ENCODE results near the gene ZC3H10.

ZC3H10 gene

DNA sequence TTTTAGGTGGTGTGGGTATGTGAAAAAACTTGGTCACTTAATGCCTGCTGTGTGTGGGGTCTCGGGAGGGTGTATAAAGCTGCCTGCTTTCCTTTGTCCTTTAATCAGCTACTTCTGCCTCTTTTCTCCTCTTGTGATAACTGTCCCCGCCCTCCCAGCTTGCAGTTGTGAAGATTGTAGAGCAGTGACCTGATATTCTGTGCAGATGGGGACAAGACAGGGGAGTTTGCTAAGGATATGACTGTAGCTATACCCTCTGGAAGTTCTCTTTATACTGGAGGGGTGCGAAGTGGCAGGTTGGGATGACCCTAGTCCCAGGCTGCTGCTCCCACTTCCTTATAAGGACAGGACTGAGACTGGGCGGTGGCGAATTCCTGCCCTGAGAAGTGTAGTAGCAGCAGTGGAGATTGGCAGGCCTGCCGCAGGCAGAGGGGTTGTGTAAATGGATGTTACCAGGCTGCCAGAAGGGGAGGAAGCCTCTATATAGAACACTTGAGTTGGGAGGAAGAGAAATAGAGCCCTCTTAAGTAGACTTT lies 40.9 kb downstream of the ZC3H10 start:
- peak overlapping the region; percentile 99 for H3K4me3 ChIP-seq (replicated peaks; ENCODE audit: low read depth, low read length)
- DNase-seq (ENCODE audit: low read depth): peak; percentile 87
- TF ChIP-seq, protein P1, sequence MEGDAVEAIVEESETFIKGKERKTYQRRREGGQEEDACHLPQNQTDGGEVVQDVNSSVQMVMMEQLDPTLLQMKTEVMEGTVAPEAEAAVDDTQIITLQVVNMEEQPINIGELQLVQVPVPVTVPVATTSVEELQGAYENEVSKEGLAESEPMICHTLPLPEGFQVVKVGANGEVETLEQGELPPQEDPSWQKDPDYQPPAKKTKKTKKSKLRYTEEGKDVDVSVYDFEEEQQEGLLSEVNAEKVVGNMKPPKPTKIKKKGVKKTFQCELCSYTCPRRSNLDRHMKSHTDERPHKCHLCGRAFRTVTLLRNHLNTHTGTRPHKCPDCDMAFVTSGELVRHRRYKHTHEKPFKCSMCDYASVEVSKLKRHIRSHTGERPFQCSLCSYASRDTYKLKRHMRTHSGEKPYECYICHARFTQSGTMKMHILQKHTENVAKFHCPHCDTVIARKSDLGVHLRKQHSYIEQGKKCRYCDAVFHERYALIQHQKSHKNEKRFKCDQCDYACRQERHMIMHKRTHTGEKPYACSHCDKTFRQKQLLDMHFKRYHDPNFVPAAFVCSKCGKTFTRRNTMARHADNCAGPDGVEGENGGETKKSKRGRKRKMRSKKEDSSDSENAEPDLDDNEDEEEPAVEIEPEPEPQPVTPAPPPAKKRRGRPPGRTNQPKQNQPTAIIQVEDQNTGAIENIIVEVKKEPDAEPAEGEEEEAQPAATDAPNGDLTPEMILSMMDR (IDR thresholded peaks at IDR 0.05; ENCODE audit: low read length, missing control alignments): no peak

- TF ChIP-seq, protein P1 (IDR thresholded peaks at IDR 0.05; ENCODE audit: low read length, missing control alignments): no peak
- peak overlapping the region; percentile 99 for H3K4me3 ChIP-seq (replicated peaks; ENCODE audit: low read depth, low read length)
Observed at GRCh38 chr12:56159482-56160192, 41.6 kb downstream of the ZC3H10 start.

DNA sequence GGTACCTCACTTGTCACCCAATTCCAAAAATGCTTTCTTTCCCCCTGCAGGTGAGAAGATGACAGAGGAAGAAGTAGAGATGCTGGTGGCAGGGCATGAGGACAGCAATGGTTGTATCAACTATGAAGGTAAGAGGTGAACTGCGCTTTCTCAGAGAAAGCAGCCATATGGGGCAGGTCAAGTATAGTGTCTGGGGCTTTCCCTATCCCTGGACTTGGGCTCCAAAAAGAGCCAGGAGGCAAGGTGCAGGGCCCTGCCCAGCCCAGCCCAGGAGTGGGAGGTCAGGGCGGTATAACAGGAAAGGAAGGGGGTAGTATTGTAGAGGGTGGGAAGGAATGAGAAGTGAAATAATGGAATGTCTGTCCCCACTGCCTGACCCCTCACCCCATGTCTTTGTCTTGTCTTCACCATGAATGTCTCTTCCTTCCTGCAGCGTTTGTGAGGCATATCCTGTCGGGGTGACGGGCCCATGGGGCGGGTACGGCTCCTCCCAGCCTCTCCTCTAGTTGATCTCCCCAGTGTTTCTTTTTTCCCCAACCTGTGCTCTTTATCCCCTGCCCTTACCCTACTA lies 42.2 kb downstream of the ZC3H10 start:
- TF ChIP-seq, protein P1 (IDR thresholded peaks at IDR 0.05; ENCODE audit: low read length, missing control alignments): no peak
- peak overlapping the region; percentile 99 for H3K4me3 ChIP-seq (replicated peaks; ENCODE audit: low read depth, low read length)
- DNase-seq (ENCODE audit: low read depth): peak; percentile 64

More at GRCh38 chr12:56159482-56160192, 41.6 kb downstream of the ZC3H10 start:
- DNase-seq (ENCODE audit: low read depth): peak; percentile 4

- H3K4me3 ChIP-seq (replicated peaks; ENCODE audit: low read depth, low read length): peak overlapping the region; percentile 99
- TF ChIP-seq, protein P1 (IDR thresholded peaks at IDR 0.05; ENCODE audit: low read length, missing control alignments): no peak
- DNase-seq (ENCODE audit: low read depth): peak; percentile 3
Observed at GRCh38 chr12:56160894-56161689, 43.0 kb downstream of the ZC3H10 start.

- no peak overlapping the region for H3K4me3 ChIP-seq (replicated peaks; ENCODE audit: low read depth, low read length)
- peak; percentile 12 for DNase-seq (ENCODE audit: low read depth)
- TF ChIP-seq, protein P1 (IDR thresholded peaks at IDR 0.05; ENCODE audit: low read length, missing control alignments): no peak
Observed at GRCh38 chr12:56161690-56162351, 43.8 kb downstream of the ZC3H10 start.

- no peak overlapping the region for H3K4me3 ChIP-seq (replicated peaks; ENCODE audit: low read depth, low read length)
- TF ChIP-seq, protein P1 (IDR thresholded peaks at IDR 0.05; ENCODE audit: low read length, missing control alignments): no peak
- peak; percentile 20 for DNase-seq (ENCODE audit: low read depth)
Observed at GRCh38 chr12:56162468-56163290, 44.6 kb downstream of the ZC3H10 start.

Data from fibroblast of pulmonary artery (primary cell).